GM13977 (cell line): ENCODE data around the gene DNMT3A.

Source experiments
- DNase-seq: peaks from one replicate; pipeline ENCODE4 v3.0.0; 2012; ENCODE audit warnings: low spot score
- in situ Hi-C: fragments of 300-500 bp; cut with MboI; formaldehyde crosslinking; loops from one replicate; pipeline ENCODE4 v1.12.0; 2022; ENCODE audit warnings: low sequenced_read_pairs, low pct_unique_long_range_greater_than_20kb, mixed read lengths, inconsistent platforms; ENCODE audit not compliant: unreplicated experiment
- TF ChIP-seq, protein P1 (sequence below): IDR thresholded peaks from 2 replicates; pipeline ENCODE4 v1.5.1; 2012; ENCODE audit warnings: mild to moderate bottlenecking, control low read depth; ENCODE audit not compliant: insufficient read depth; ENCODE audit errors: extremely low read depth, missing control alignments

Gene DNMT3A

DNA sequence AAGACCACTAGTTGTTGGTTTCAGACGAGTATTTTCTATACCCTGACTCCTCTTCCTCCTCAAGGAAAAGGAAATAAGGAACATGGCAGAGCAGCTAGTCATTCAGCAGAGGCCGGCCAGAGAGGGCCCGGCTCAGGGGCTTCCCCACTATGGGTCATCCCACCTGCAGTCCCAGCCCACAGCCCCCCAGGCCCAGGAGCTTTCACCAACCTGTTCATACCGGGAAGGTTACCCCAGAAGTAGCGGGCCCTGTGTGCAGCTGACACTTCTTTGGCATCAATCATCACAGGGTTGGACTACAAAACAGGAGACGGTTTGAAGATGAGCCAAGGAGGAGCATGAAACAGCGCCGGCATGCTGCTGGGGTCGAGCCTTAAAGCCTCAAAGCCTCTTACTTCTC is 102.8 kb downstream of the DNMT3A start:
- TF ChIP-seq, protein P1, sequence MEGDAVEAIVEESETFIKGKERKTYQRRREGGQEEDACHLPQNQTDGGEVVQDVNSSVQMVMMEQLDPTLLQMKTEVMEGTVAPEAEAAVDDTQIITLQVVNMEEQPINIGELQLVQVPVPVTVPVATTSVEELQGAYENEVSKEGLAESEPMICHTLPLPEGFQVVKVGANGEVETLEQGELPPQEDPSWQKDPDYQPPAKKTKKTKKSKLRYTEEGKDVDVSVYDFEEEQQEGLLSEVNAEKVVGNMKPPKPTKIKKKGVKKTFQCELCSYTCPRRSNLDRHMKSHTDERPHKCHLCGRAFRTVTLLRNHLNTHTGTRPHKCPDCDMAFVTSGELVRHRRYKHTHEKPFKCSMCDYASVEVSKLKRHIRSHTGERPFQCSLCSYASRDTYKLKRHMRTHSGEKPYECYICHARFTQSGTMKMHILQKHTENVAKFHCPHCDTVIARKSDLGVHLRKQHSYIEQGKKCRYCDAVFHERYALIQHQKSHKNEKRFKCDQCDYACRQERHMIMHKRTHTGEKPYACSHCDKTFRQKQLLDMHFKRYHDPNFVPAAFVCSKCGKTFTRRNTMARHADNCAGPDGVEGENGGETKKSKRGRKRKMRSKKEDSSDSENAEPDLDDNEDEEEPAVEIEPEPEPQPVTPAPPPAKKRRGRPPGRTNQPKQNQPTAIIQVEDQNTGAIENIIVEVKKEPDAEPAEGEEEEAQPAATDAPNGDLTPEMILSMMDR = no peak
- no peak for DNase-seq
- in situ Hi-C loops = no loop called here

DNA sequence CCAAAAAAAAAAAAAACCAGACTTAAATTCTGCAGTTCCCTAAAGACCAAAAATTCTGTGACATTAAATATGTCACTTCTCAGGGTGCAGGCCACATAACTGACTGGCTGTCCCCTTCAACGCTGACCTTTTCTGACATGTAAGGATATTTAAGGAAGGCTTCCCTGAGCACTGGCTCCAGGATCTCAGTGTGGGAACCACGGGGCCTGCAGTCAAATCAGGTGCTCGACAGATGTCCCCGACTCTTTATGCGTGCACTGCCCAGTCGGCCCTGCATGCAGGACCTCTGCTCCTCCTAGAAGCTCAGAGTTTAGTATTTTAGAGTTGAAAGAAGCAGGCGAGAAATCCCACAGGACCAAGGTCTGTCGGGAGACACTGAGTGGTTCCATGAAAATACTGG is 104.0 kb downstream of the DNMT3A start:
- no peak for DNase-seq
- TF ChIP-seq, protein P1 = no peak
- in situ Hi-C loops = no loop called here

DNA sequence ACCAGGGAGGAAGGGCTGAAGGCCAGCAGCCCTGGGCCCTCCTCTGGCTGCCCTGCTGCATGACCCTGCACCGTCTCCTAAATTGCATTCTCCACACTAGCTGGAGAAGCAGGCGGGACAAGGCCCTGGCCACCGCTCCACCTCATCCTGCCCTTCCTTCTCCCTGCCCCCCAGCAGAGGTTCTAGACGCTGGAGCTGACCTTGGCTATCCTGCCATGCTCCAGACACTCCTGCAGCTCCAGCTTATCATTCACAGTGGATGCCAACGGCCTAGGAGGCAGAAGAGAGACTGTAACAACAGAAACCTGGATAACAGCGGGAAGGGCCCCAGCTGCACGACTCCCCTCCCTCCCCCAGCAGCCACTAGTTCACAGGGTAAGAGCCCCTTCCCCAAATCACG is 105.0 kb downstream of the DNMT3A start:
- no peak for DNase-seq
- in situ Hi-C loops = no loop called here
- TF ChIP-seq, protein P1 = no peak

DNA sequence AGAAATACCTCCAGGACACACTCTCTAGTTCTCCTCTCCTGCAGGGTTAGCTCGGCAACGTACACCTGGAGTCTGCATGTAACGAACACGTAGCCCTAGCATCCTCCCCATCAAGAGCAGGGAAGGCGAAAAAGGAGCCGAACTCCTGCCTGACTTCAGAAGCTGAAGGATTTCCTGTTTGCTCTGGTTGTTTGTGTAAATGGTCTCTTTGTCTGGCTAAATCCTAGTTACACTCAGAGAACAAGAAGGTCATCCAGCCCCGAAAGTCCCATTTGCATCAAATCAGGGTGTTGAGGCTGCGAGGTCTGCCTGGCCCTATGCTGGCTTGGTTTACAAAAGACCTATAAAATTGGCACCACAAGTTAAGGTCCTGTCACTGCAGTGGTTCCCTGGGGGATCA is 107.0 kb downstream of the DNMT3A start:
- TF ChIP-seq, protein P1 = no peak
- DNase-seq = no peak
- in situ Hi-C loops = no loop called here

DNA sequence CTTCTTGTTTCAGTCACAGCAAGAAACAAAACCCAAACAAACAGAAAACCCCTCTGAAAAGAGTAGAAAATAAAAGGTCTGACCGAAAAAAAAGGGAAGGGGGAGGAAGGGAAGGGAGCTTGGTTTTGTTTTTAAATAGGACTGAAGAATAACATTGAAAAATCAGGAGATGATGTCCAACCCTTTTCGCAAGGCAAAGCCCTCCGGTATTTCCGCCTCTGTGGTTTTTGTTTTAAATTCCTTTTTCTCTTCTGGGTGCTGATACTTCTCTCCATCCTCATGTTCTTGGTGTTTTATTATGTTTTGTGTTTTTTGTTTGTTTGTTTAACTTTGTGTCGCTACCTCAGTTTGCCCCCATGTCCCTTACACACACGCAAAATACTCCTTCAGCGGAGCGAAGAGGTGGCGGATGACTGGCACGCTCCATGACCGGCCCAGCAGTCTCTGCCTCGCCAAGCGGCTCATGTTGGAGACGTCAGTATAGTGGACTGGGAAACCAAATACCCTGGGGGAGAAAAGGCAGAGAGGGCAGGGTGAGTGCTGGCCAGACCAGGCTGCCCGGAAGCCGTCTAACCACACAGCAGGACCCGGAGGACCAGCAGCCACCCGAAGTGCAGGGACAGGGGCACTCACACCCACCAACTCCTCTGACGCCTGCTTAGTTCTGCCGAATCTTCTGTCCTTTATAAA is 107.7 kb downstream of the DNMT3A start:
- no peak for DNase-seq
- in situ Hi-C loops = no loop called here
- TF ChIP-seq, protein P1 = no peak

DNA sequence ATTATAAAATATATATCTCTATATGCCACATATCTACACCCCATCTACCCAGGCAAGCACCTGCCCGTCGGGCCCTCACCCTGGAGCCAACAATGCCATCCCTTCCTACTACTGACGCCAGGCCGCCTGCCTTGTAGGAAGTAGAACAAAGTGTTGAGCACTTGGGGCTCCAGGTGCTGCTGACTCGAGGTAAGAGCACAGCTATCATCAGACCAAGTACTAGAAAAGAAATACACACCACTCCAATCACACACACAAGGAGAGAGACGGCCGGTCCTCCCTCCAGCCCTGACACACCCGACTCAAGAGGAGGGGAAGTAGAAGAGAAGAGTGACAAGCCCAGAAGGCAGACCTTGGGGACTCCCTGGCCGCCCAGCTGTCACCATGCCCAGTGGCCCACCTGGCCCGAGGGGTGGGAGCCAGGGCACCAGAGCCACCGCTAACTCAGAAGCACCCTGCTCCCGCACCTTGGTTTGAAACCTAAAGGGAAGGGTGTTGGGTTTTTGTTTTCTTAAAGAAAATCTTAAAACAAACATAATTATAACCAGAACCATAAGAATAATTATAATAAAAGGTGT is 109.4 kb downstream of the DNMT3A start:
- TF ChIP-seq, protein P1 = no peak
- no peak for DNase-seq
- in situ Hi-C loops = no loop called here
